HepG2 (cell line): ENCODE data around the gene SRCIN1. TPM values are rescaled to one million over a fixed set of nuclear protein-coding genes. Genes with fewer than 3 reads are reported as not detected.

Source experiments
- AHR ChIP-seq: IDR thresholded peaks from 2 replicates; pipeline ENCODE4 v1.6.1; 2018; ENCODE audit warnings: missing genetic modification reagents, missing compliant biosample characterization
- ATAD3A ChIP-seq: sonication (generic); formaldehyde crosslinking; IDR thresholded peaks from 2 replicates; pipeline ENCODE4 v1.4.0; 2020; ENCODE audit warnings: missing genetic modification reagents
- CAMTA2 ChIP-seq: sonication (generic); formaldehyde crosslinking; IDR thresholded peaks from 2 replicates; pipeline ENCODE4 v1.4.0; 2020; ENCODE audit warnings: mild to moderate bottlenecking, missing genetic modification reagents, borderline replicate concordance
- CEBPZ ChIP-seq: IDR thresholded peaks from 2 replicates; pipeline ENCODE4 v1.6.1; 2012; ENCODE audit warnings: low read length, improper control_type of control experiment
- FOSL1 ChIP-seq: sonication (generic); formaldehyde crosslinking; IDR thresholded peaks from 2 replicates; pipeline ENCODE4 v1.9.0; 2021; ENCODE audit warnings: missing genetic modification reagents, borderline replicate concordance
- MBNL3 ChIP-seq: fragments of 250-450 bp; sonication (Bioruptor Pico); conservative IDR thresholded peaks from 2 replicates; pipeline ENCODE4 v1.8.0; 2022; ENCODE audit warnings: mild to moderate bottlenecking, inconsistent platforms
- MED13 ChIP-seq: sonication (generic); formaldehyde crosslinking; IDR thresholded peaks from 2 replicates; pipeline ENCODE4 v1.5.0; 2020; ENCODE audit warnings: missing genetic modification reagents
- PBX3 ChIP-seq: sonication (generic); formaldehyde crosslinking; IDR thresholded peaks from 2 replicates; pipeline ENCODE4 v1.8.1; 2023; ENCODE audit warnings: missing genetic modification reagents, inconsistent platforms, borderline replicate concordance
- RAD21 ChIP-seq: fragments of 450-650 bp; formaldehyde crosslinking; IDR thresholded peaks from 2 replicates; pipeline ENCODE4 v1.5.0; 2020; ENCODE audit warnings: mild to moderate bottlenecking
- RBM39 ChIP-seq: fragments of 200-400 bp; formaldehyde crosslinking; IDR thresholded peaks from one replicate; pipeline ENCODE4 v1.6.1; 2018; ENCODE audit warnings: antibody characterized with exemption, mild to moderate bottlenecking, low read depth, low read length; ENCODE audit not compliant: poor library complexity, severe bottlenecking
- SMC3 ChIP-seq: IDR thresholded peaks from 2 replicates; pipeline ENCODE4 v1.6.1; 2011; ENCODE audit warnings: low read length, improper control_type of control experiment
- SNAPC2 ChIP-seq: sonication (generic); formaldehyde crosslinking; IDR thresholded peaks from 2 replicates; pipeline ENCODE4 v1.8.1; 2022; ENCODE audit warnings: mild to moderate bottlenecking, missing genetic modification reagents
- SOX5 ChIP-seq: IDR thresholded peaks from 2 replicates; pipeline ENCODE4 v1.6.1; 2016; ENCODE audit warnings: borderline replicate concordance
- TMF1 ChIP-seq: sonication (generic); formaldehyde crosslinking; IDR thresholded peaks from 2 replicates; pipeline ENCODE4 v1.8.1; 2022; ENCODE audit warnings: low read depth, missing genetic modification reagents
- ZBTB10 ChIP-seq: sonication (generic); formaldehyde crosslinking; IDR thresholded peaks from 2 replicates; pipeline ENCODE4 v1.4.0; 2020; ENCODE audit warnings: missing genetic modification reagents, borderline replicate concordance
- ZC3H13 ChIP-seq: sonication (generic); formaldehyde crosslinking; IDR thresholded peaks from 2 replicates; pipeline ENCODE4 v1.8.1; 2023; ENCODE audit warnings: mild to moderate bottlenecking, missing genetic modification reagents, moderate library complexity
- ZMYM3 ChIP-seq: sonication (generic); formaldehyde crosslinking; IDR thresholded peaks from 2 replicates; pipeline ENCODE4 v1.5.1; 2020; ENCODE audit warnings: mild to moderate bottlenecking, missing genetic modification reagents
- ZNF138 ChIP-seq: sonication (generic); formaldehyde crosslinking; IDR thresholded peaks from 2 replicates; pipeline ENCODE4 v1.5.0; 2020; ENCODE audit warnings: mild to moderate bottlenecking, low read depth, missing genetic modification reagents
- ZNF264 ChIP-seq: sonication (generic); formaldehyde crosslinking; IDR thresholded peaks from 2 replicates; pipeline ENCODE4 v1.4.0; 2020; ENCODE audit warnings: missing genetic modification reagents
- ZNF501 ChIP-seq: sonication (generic); formaldehyde crosslinking; IDR thresholded peaks from 2 replicates; pipeline ENCODE4 v1.5.1; 2020; ENCODE audit warnings: mild to moderate bottlenecking, moderate library complexity, missing genetic modification reagents
- ZNF83 ChIP-seq: sonication (generic); formaldehyde crosslinking; IDR thresholded peaks from 2 replicates; pipeline ENCODE4 v1.4.0; 2020; ENCODE audit warnings: missing genetic modification reagents, mild to moderate bottlenecking, borderline replicate concordance
- ZNF839 ChIP-seq: sonication (generic); formaldehyde crosslinking; IDR thresholded peaks from 2 replicates; pipeline ENCODE4 v1.4.0; 2020; ENCODE audit warnings: missing genetic modification reagents, mild to moderate bottlenecking, borderline replicate concordance
- ZSCAN21 ChIP-seq: sonication (generic); formaldehyde crosslinking; IDR thresholded peaks from 2 replicates; pipeline ENCODE4 v1.8.0; 2022; ENCODE audit warnings: mild to moderate bottlenecking, missing genetic modification reagents, moderate library complexity, borderline replicate concordance
- polyA plus RNA-seq, 8 experiments: library from polyadenylated mRNA; depleted of rRNA in 3 of 8; stranded (reverse) in 7 of 8; unstranded in 1 of 8; fragments of >200 nt; fragmentation: Illumina TruSeq in 4 of 8; extraction: Trizol in 4 of 8; gene quantifications; 2 replicates each; pipeline versions ENCODE4 v1.2.1 to v1.2.3, GENCODE V29; 2011 to 2016; ENCODE audit warnings: low read depth in 4 of 8, missing spikeins in 1 of 8, mixed read lengths in 1 of 8; ENCODE audit not compliant: insufficient read depth in 1 of 8
- total RNA-seq, 5 experiments: library from RNA; depleted of rRNA; stranded (reverse); fragments of >200 nt; fragmentation: Illumina TruSeq; extraction: Trizol; gene quantifications; 2 replicates each; pipeline ENCODE4 v1.2.3, GENCODE V29; 2016; ENCODE audit warnings: low read depth in 1 of 5

SRCIN1 gene
- total and polyA plus RNA-seq, 2 of the 13 experiments (the other 11 are each of a cell fraction or from before 2014, with no cell fraction given) = 1.2 to 9.6 TPM

- TF ChIP-seq CEBPZ = no peak
- 0 out of 2 replicates have a peak, but pooled peaks have one; percentile 74 for TF ChIP-seq ZMYM3
- no peak for TF ChIP-seq FOSL1 (CRISPR knock-in tag)
- TF ChIP-seq ZNF501 (CRISPR knock-in tag) = no peak
- no peak for TF ChIP-seq ATAD3A
- TF ChIP-seq ZNF839 = no peak
- TF ChIP-seq ZNF83 = no peak
- TF ChIP-seq RBM39 = no peak
- TF ChIP-seq RAD21 (CRISPR knock-in tag) = no peak
- no peak for TF ChIP-seq PBX3 (CRISPR knock-in tag)
- TF ChIP-seq ZNF264 (CRISPR knock-in tag) = no peak
- no peak for TF ChIP-seq SMC3
- no peak for TF ChIP-seq MED13 (CRISPR knock-in tag)
- no peak; the same call in 1 of the 2 replicates for TF ChIP-seq ZC3H13 (CRISPR knock-in tag)
- no peak for TF ChIP-seq SOX5 (CRISPR knock-in tag)
- no peak for TF ChIP-seq ZSCAN21
- TF ChIP-seq MBNL3 (CRISPR knock-in tag) = no peak
- no peak for TF ChIP-seq TMF1 (CRISPR knock-in tag)
- no peak for TF ChIP-seq SNAPC2 (CRISPR knock-in tag)
- no peak for TF ChIP-seq CAMTA2 (CRISPR knock-in tag)
- no peak for TF ChIP-seq ZNF138 (CRISPR knock-in tag)
- TF ChIP-seq ZBTB10 (CRISPR knock-in tag) = no peak; the same call in 1 of the 2 replicates
- TF ChIP-seq AHR (CRISPR knock-in tag) = peak; percentile 67
Observed at GRCh38 chr17:38604479-38605403, 1.0 kb downstream of the SRCIN1 start (continued).
